Measurements from ENCODE around the gene COL6A1.
"Not testable (repeated sequence)": the region's sequence is repeated elsewhere in the genome, so short reads cannot be mapped to it uniquely, and the experiment has no call there.

COL6A1 gene

DNA sequence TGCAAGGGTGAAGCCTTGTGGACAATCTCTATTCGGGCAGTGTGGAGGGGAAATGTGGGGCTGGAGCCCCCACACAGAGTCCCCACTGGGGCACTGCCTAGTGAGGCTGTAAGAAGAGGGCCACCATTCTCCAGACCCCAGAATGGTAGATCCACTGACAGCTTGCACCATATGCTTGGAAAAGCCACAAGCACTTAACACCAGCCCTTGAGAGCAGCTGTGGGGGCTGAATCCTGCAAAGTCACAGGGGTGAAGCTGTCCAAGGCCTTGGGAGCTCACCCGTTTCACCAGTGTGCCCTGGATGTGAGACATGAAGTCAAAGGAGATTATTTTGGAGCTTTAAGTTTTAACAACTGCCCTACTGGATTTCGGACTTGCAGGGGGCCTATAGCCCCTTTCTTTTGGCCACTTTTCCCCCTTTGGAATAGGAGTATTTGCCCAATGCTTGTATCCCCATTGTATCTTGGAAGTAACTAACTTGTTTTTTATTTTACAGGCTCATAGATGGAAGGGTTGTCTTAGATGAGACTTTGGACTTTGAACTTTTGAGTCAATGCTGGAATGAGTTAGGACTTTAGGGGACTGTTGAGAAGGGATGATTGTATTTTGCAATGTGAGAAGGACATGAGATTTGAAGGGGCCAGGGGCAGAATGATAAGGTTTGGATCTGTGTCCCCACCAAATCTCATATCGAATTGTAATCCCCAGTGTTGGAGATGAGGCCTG is 16.3 kb upstream of the COL6A1 start:
- no peak for DNase-seq (ENCODE audit: low read depth in 2 of 2)

DNA sequence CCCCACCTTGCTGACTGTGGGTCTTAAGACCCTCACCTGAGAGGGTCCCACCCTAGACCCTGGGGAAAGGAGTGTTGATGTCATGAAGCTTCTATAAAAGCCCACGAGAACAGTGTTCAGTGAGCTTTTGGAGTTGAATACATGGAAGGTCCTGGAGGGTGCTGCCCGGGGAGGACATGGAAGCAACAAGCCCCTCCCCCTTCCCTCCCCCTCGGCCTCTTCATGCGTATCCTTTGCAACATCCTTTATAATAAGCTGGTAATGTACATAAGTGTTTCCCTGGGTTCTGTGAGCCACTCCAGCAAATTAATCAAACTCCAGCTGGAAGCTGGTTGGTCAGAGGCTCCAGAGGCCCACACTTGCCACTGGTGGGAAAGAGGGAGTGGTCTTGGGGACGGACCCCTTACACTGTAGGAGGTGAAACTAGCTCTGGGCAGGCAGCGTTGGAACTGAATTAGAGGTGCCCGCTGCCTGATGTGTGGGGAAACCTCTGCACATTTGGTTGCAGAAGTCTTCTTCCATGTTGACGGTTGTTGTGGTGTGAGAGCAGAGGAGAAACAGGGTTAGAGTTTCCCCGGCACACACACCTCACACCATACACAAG is 14.7 kb upstream of the COL6A1 start:
- no peak for DNase-seq (ENCODE audit: low read depth in 2 of 2)

DNA sequence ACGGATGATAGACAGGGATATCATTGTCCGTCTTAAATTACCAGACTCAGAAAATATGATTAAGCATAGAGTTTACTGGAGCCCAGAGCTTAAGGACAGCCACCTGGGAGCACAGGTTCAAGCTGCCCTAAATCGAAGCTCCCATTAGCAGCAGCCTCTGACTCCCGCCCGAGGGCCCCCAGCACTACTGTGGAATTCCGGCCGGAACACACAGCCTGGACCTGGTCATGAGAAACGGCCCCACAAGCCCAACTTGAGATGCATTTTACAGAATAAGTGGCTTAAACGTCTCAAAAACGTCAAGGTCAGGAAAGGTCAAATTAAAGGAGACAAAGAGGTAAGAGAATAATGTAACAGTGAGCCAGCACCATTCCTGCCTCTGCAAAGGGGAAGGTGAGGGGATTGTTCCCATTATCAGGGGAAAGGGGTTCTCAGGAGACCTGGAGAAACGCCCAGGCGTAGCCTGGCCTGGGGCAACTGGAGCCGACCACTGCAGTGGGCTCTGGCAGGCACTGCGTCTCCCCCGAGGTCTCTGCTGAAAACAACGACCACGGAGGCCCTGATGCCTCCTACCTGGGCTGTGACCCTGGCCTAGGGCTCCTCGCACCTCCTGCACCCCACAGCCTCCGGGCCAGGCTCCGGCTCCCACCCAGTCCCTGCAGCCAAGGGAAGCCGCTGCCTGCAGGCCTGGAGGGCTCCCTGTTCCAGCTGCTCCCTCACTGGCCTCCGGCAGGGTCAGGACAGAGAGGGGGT is 11.5 kb upstream of the COL6A1 start:
- DNase-seq (ENCODE audit: low read depth in 2 of 2) = no peak

DNA sequence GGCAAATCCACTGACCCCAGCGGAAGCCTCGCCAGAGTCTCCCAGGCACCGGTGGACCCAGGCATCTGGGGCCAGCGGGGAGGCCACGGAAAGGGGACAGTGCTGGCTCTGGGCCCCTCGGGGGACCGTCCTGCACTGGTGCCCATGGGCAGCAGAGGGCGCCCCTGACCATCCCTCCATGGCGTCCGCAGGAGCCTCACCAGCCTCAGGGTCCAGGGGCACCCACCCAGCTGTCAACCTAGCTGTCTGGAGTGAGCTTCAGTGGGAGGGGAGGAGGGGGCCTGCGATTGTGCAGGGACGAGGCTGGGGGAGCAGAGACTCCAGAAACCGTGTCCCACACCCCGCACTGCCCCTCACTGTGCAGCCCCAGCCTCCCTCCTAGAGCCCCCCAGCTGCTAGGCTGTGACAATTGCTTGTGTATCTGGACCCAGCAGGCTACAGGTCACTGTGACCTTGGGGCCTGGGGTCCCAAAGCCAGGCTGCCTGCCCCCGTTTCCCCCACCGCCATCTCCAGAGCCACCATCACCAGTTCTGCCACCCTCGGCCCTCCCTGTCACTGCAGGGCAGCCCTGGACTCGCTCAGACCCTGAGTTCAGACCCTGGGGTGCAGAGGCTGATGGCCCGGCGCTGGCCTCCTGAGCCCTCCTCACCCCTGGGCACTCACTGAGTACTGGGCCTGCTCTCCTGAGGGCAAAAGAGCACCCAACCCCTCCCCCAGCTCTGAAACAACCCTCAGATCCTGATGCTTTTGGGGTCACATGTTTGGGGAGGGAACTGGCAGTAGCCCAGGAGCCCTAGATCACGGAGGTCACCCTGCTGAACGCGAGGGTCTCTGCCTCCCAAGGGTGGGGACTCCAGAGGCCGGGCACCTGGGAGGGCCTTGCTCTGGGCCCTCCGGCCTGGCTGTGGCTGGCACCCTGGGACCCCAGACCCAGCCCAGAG is 10.6 kb upstream of the COL6A1 start:
- DNase-seq (ENCODE audit: low read depth in 2 of 2) = peak; percentile 29 to 36

DNA sequence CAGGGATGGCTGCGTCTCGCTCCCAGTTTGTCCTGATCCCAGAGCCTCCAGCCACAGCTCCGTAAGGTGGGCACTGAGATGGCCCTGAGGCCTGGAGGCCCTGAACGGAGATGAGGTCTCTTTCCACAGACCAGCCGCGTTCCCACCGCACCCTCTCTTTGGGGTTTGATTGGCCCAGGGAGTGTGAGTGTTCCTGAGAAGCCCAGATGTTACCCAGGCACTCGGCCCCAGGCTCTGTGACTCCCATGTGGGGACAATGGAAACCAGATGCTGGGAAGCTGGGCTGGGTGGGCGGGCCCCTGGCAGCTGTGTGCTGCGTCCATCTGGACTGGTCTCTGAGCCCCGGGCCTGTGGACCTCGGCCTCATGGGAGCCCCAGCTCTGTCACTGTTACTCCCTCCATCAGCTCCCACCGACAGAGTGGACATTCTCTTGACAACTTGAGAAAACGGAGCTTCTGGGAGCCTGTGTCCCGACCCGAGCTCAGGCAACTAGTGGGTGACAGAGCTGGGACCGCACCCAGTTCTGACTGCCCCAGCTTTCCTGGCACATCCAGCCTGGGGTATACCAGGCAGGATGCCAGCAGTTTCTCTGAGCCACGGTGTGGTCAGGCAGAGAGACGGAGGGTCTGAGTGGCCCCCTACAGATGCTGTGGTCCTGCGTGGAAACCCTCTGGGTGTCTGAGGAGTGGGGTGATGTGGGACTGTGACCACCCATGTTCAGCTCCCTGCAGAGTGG is 9.8 kb upstream of the COL6A1 start:
- DNase-seq (ENCODE audit: low read depth in 2 of 2) = no peak

DNA sequence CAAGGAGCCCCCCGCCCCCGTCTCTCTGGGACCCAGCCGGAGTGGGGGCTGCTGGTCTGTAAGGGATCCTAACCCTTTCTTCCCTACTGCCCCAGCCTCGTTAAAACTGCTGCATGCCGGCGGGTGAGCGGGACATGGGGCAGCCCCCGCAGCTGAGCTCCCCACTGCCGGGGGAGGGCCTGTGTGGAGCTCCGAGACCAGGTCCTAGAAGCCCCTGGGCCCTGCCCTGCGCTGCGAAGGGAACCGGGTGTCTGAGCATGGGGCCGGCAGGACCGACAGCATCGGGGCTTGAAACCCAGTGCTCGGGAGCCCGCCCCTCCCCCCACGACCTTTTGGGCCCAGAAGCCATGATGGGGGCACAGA is 9.2 kb upstream of the COL6A1 start:
- no peak for DNase-seq (ENCODE audit: low read depth in 2 of 2)

DNA sequence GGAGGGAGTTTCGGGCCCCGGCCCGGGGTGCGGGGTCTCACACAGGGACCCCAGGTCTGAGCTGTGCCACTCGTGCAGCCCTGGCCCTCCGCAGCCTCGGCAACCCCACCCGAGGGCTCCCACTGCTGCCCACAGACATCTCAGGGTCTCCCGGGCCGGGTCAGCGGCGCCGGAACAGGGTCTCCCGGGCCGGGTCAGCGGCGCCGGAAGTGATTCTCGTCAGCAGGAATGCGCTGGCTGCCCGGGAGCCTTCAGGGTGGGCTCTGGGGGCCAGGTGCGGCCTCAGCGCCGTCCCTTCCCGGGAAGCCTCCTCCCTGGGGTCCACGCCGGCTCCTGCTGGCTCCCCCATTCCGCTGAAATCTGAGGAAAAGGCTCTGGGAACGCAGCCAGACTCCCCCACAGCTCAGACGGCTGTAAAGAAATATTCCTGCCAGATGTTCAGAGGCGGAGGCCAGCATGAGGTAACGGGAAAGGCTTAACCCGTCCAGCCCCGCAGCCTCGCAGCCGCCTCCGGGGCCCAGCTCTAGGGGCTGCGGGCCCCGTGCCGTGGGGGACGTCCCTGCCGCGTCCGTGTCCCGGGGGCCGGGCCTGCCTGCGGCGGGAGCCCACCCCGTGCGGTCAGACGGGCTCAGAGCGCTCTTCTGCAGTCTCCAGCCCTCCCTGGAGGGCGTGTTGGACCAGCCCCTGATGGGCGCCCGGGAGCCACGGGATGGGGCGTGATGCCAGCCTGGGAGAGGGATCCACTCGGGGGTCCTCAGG is 8.7 kb upstream of the COL6A1 start:
- no peak for DNase-seq (ENCODE audit: low read depth in 2 of 2)

DNA sequence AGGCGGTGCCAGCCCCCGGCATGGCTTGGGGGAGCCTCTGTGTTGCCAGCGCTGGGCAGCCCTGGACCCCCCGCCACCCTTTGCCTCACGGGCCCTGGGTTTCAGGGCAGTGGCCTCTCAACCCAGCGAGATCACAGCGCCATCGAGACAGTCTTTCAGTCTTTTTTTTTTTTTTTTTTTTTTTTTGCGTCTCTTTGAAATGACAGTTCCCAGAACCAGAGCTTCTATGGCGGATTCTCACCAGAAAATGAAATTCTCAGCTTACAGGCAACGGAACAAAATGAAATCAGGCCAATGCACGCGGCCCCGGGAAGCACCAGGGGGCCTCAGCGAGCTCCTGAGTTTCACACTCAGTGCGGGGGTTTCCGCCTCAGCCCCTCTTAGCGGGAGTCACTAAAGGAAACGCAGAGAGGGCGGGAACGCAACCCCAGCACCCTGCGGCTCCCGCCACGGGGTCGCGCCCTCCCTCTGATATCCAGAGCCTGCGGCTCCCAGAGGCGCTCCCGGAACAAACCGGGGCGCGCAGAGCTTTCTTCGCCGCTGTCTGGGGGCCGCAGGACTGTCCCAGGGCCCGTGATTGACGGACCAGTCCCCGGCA is 8.0 kb upstream of the COL6A1 start:
- DNase-seq (ENCODE audit: low read depth in 2 of 2) = peak; percentile 59 to 65

DNA sequence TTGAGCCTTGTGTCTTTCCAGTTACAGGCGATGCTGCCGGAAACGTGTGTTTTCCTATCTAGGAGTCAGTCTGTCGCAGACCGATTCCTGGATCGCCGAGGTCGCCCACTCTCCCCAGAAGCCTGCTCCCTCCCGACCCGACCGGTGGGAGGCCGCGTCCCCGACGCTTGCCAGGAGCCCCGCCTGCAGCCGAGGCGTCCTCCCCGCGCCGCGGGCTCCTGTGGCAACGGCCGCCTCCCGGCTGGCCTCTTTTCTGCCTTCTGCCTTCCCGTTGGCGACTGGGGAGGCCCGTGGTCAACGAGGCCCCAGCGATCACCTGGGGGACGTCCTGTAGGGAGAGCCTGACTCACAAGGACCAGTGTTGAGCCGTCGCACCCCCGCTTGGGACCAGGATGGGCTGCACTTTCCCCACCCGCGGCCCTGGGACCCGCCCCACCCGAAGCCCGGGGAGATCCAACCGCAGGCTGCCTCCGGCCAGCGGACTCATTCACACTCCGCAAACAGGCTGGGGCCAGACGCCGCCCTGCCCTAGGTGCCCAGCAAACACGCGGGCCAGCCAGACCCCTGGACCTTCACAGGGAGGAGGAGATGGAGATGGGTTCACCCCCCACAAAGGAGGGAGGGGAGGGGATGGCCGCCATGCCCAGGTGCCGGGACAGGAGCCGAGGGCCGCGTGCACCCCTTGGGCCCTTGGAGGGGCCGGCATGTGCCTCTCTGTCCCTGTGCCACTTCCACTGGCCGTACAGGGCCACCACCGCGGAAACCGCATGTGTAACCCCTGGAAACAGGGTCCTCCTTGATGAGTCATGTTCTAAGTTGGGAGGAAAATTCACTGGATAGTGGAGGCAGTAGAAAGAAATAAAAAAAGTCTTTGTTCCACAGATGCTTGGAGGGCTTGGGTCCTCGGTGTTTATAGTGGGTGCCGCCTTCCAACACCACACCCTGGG is 7.2 kb upstream of the COL6A1 start:
- DNase-seq (ENCODE audit: low read depth in 2 of 2) = no peak

DNA sequence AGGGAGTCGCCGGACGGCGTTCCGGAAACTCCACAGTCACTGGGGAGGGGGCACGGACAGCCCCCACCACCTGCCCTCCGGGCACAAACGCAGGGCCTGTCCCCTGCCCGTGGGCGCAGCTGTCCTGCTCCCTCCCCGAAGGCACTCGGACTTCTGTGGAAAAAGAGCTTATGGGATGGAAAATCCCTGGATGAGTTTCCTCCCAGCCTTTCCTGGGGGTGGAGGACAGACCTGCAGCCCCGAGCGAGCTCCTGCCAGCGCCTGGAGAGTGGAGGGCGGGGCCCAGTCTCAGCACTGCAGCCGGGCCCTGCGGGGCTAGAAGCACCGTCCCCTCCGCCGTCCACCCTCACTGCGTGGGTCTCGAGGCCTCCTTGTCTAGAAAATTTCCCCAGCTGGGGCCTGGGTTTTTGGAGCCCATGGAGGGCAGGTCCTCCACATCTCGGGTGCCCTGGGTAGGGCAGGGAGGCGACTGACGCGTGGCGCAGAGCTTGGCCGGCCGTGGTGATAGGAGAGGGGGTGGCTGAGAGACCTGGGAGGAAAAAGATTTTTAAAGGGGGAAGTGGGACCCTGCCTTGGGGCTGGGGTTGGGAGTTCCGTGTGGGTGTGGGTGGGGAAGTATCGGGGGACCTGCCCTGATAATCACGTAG is 6.4 kb upstream of the COL6A1 start:
- no peak for DNase-seq (ENCODE audit: low read depth in 2 of 2)

DNA sequence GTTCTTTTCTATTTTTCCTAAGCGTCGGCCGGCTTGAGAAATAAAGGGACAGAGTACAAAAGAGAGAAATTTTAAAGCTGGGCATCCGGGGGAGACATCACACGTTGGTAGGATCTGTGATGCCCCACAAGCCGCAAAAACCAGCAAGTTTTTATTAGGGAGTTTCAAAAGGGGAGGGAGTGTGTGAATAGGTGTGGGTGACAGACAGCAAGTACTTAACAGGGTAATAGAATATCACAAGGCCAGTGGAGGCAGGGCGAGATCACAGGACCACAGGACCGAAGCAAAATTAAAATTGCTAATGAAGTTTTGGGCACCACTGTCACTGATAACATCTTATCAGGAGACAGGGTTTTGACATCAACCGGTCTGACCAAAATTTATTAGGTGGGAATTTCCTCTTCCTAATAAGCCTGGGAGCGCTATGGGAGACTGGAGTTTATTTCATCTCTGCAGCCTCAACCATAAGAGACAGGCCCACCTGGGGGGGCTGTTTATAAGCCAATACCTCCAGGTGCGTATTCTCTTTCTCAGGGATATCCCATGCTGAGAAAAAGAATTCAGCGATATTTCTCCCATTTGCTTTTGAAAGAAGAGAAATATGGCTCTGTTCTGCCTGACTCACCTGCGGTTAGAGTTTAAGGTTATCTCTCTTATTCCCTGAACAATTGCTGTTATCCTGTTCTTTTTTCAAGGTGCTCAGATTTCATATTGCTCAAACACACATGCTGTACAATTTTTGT is 5.7 kb upstream of the COL6A1 start:
- DNase-seq (ENCODE audit: low read depth in 2 of 2) = not testable (repeated sequence)

DNA sequence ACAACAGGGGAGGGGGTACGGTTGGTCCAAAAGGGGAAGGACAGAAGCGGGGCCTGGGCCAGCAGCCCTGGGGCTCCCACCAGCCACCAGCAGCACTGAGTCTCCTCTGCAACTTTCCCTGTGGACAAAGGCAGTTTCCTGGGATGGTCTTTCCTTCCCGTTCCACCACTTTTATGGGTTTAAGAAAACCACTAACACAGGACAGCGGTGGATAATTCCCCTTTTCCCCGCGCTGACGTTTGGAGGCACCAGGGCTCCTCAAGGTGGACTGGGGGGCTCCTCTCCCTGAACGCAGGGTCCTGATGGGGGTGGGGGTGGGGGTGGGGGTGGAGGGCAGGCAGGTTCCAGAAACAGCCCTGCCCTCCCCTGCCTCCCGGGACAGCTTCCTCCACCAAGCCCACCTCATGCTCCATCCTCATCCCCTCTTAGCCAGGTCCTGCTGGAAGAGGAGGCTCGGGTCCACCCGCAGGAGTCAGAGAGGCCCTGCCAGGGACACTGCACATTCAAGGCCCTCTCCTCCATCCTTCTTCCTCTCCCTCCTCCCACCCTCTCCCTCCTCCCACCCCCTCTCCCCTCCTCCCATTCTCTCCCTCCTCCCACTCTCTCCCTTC is 4.8 kb upstream of the COL6A1 start:
- DNase-seq (ENCODE audit: low read depth in 2 of 2) = no peak

DNA sequence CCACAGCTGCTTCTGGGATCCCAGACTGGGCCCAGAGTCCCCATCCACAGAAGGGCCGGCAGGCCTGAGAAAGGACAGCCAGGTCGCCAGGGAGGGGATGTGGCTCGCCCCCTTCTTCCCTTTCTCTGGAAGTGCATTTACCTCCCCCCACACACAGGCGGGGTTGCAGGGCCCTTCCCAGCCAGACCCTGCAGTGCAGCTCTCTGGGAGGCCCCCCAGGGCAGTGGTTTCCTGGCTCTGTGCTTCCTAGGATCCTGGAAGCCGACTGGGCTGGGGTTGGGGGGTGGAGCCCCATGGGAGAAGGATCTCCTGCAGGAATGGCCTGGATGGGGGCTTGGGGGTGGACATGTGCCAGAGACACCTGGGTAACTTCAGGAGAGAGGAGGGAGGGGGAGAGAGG is 4.2 kb upstream of the COL6A1 start:
- DNase-seq (ENCODE audit: low read depth in 2 of 2) = no peak

DNA sequence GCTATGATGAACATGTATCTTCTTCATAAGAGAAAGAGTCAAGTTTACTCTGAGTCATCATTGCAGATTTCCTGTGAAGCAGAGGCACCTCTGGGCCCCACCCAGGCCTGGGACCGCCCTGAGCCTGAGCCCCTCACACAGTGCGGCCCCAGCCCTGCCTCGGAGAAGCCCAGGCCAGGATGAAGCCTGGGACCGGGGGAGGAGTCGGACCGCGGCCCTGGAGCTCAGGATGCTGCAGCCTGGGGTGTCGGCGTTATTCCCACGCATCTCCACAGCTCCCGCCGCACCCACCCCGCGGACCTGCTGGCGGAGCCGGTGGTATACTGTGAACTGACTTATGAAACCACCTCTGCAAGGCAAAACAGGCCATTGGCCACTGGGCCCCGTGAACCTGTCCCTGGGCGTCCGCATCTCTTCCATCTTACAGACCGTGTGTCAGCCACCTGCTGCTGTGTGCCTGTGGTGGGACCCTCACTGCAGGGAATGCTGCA is 2.4 kb upstream of the COL6A1 start:
- no peak for DNase-seq (ENCODE audit: low read depth in 2 of 2)

DNA sequence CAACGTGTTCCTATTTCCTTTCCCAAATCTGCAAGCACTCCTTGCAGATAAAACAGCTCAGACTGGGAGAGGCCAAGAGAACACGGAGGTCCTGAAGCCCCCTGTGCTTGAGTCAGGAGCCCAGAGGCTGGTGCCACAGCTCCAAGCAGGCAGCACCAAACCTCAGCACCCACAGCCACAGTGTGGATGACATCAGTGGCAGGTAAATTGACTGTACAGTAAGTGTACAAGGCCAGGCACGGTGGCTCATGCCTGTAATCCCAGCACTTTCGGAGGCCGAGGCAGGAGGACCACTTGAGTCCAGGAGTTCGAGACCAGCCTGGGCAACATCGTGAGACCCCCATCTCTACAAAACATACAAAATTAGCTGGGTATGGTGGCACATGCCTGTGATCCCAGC is 1.9 kb upstream of the COL6A1 start:
- DNase-seq (ENCODE audit: low read depth in 2 of 2) = no peak

DNA sequence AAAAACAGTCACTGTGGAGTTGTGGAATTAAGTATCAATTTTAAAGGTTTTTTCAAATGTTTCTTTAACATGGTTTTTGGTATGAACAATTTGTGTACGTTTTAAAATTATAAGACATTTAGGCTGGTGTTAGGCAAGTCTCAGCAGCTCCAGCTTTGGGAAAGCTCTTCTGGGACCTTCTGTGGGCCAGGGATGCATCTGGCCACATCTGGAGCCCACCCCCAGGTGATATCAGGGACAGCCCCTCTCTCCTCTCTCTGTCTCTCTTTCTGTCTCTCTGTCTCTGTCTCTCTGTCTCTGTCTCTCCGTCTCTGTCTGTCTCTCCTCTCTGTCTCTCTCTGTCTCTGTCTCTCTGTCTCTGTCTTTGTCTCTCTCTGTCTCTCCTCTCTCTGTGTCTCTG is 1.3 kb upstream of the COL6A1 start:
- no peak for DNase-seq (ENCODE audit: low read depth in 2 of 2)

DNA sequence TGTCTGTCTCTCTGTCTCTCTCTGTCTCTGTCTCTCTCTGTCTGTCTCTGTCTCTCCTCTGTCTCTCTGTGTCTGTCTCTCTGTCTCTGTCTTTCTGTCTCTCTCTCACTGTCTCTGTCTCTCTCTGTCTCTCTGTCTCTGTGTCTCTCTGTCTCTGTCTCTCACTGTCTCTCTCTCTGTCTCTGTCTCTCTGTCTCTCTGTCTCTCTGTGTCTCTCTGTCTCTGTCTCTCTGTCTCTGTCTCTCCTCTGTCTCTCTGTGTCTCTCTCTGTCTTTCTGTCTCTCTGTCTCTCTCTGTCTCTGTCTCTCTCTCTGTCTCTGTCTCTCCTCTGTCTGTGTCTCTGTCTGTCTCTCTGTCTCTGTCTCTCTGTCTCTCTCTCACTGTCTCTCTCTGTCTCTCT is 873 bp upstream of the COL6A1 start:
- no peak for DNase-seq (ENCODE audit: low read depth in 2 of 2)

Data from activated CD4-positive, alpha-beta T cell treated with anti-CD3 and anti-CD28 coated beads for 24 hours (primary cell).